AG04449 (cell line): ENCODE results near the gene DCANP1.

ENCODE experiments used
- CTCF ChIA-PET: fragments of 350-600 bp; formaldehyde crosslinking; extraction: SDS; loops from one replicate; lab custom pipeline; 2021; ENCODE audit warnings: antibody characterized with exemption; lab: Yijun Ruan, JAX
- POLR2A ChIA-PET: fragments of 400-600, 350-600 bp; formaldehyde crosslinking; extraction: SDS; loops from one replicate; lab custom pipeline; 2020; ENCODE audit warnings: antibody characterized with exemption, inconsistent platforms; lab: Yijun Ruan, JAX
- DNase-seq: peaks from one replicate; pipeline ENCODE4 v3.0.0-alpha.2; 2010; ENCODE audit warnings: low read depth, low spot score
- H3K4me3 ChIP-seq: 2 replicates; pipeline ENCODE4 v1.5.1; 2011; ENCODE audit warnings: low read depth, mild to moderate bottlenecking, control low read depth, low read length
- TF ChIP-seq, protein P1 (sequence below): IDR thresholded peaks from one replicate; pipeline ENCODE4 v1.5.1; 2011; ENCODE audit warnings: mild to moderate bottlenecking, moderate library complexity, low read length, control low read depth, inconsistent platforms; ENCODE audit not compliant: insufficient read depth; ENCODE audit errors: missing control alignments

The DCANP1 gene

DNA sequence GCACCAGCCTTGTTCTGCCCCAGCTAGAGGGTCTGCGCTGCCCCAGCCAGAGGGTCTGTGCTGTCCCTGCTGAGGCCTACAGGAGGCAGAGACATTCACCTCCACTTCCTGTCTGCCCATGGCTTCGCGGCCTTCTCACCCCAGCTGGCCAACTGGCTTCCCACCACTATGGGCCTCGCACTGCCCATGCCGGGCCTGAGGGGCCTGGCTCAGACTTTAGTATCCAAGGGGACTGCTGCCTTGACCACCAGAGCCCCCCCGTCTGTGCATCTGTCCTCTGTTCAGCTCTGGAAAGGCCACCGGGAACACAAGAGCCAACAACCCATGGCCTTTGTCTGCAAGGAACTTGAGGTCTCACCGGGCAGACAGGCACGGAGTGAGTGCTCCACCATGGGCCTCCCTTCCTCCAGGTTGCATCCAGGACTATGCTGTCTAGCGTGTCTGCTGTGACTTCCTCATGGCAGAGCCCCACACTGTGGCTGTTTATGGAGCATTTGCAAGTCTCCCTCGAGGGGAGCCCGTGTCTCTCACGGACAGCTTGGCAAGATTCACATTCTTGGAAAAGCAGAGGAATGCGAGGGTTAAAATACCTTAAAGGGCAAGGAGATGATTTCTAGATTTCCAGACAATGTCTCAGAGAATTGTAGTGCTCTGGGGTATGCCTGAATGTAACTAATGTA is 1.7 kb downstream of the DCANP1 start:
- DNase-seq, result no peak
- no peak overlapping the region for H3K4me3 ChIP-seq
- POLR2A ChIA-PET, result no interaction called here
- TF ChIP-seq, protein P1, sequence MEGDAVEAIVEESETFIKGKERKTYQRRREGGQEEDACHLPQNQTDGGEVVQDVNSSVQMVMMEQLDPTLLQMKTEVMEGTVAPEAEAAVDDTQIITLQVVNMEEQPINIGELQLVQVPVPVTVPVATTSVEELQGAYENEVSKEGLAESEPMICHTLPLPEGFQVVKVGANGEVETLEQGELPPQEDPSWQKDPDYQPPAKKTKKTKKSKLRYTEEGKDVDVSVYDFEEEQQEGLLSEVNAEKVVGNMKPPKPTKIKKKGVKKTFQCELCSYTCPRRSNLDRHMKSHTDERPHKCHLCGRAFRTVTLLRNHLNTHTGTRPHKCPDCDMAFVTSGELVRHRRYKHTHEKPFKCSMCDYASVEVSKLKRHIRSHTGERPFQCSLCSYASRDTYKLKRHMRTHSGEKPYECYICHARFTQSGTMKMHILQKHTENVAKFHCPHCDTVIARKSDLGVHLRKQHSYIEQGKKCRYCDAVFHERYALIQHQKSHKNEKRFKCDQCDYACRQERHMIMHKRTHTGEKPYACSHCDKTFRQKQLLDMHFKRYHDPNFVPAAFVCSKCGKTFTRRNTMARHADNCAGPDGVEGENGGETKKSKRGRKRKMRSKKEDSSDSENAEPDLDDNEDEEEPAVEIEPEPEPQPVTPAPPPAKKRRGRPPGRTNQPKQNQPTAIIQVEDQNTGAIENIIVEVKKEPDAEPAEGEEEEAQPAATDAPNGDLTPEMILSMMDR, result no peak
- CTCF ChIA-PET, result interaction anchor here (0.9 to 37.5 kb wide), 7 partner anchors 12 to 116 kb away, joined by 3 to 2422 read pairs (median 26); partner anchors contain the start of gene CXCL14

DNA sequence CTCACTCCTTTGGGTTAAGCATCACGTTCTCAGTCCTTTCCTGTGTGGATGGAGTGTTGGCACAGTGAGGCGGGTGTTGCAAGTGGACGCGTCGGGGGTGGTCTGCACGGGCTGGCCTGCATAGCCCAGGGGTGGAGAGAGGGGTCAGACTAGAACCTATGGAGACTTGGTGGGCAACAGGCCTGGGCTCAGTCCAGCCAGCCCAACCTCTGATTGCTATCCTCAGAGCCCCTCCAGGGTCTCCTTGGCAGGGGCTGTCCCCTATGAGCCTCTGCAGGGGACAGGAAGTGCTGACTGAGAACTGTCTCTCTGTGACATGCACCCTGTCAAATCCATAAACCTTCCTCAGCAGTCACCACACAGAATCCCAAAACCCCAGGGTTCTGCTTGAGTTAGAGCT is 2.3 kb downstream of the DCANP1 start:
- POLR2A ChIA-PET, result no interaction called here
- CTCF ChIA-PET, result interaction anchor here (0.9 to 37.5 kb wide), 6 partner anchors 11 to 117 kb away, joined by 3 to 2422 read pairs (median 17); partner anchors contain the start of gene CXCL14
- no peak for DNase-seq
- TF ChIP-seq, protein P1, result no peak
- no peak overlapping the region for H3K4me3 ChIP-seq

DNA sequence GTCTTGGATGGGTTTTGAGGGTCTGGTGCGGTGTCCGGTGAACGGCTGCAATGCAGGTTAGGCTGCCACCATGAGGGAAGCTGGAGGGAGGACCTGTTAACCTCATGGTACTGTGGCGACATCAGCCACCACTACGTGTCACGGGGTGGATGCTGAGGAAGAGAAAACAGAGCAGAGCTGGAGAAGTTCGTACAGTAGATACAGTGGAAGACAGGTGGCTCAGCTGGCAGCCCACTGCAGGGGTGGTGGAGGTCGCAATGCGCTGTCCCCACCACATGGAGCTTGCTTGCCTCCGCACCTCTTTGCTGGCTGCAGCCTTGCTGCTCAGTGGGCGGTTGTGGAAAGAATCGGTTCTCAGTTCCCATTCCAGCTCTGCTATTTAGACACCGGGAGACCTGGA is 2.8 kb downstream of the DCANP1 start:
- ChIA-PET CTCF (interaction anchor here (1.1 to 37.5 kb wide), 4 partner anchors 13 to 117 kb away, joined by 3 to 2422 read pairs (median 33); partner anchors contain the start of gene CXCL14), POLR2A (no interaction called here)
- H3K4me3 ChIP-seq, result no peak overlapping the region
- no peak for DNase-seq
- TF ChIP-seq, protein P1, result no peak

DNA sequence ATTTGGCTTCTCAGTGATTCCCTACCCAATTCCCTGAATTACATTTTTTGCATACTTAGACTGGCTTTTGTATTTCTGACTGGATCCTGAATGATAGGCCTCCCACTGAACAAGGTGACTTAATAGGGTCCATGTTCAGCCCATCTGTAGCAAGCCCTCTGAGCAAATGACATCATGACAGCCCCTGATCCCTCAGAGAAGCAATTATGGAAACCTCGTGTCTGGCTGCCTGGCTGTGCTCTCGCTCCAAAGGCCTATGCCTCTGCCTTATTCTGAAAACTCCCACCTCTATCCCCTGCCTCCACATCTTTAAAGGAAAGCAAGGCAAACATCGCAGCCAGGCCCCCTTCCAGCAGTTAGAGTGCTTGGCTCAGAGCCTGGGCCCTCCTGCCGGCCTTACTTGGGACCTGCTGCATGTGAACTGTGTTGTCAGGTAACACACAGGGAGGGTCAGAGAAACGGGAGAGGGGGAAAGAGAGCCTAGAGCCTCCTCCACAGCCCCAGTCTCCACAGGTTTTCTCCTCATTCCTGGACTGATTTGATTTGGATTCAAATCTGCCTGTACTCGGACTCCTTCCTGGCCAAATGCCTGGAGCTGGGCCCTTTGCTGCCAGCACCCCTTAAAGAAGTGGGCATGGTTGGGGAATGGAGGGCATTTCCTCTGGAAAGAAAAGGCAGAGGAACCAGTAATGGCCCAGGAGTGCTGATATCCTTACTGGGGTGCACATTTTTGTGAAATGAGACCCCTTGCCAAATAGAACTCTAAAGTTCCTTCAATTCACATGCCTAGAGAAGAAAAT is 3.8 kb downstream of the DCANP1 start:
- ChIA-PET CTCF (interaction anchor here (1.1 to 37.5 kb wide), 4 partner anchors 14 to 118 kb away, joined by 3 to 2422 read pairs (median 92); partner anchors contain the start of gene CXCL14), POLR2A (no interaction called here)
- TF ChIP-seq, protein P1, result no peak
- H3K4me3 ChIP-seq, result no peak overlapping the region
- DNase-seq, result no peak

DNA sequence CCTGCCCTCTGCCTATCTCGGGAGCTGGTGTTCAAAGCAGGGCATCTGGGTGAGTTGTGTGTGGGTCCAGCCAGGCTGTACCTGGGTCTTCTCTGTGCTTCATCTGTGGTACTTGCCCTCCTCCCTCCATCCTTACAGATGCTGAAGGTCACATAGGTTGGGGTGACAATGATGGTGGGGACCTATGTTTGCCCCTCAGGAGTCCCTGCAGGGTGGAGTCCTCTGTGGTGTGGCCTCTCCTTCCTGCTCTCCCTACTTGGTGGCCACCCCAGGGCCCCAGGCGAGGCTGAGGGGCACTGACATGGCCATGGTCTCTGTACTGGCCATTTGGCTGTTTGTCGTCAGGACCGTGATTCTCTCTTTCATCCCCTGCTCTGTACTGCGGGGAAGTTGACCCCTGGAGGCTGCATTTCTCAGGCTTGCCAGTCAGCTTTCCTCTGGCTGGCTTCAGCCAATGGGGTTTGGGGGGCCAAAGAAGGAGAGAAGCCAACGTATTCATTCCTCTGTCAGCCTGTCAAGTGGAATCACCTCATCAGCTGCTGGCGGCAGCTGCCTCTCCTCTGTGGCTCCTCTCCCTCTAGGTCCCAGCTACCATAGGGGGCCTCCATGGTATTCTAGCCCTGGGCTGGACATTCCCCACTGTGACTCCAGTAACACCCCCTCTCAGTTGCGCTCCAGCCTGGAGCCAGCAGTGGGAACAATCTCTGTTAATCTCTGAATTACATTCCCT is 4.6 kb downstream of the DCANP1 start:
- POLR2A ChIA-PET, result no interaction called here
- H3K4me3 ChIP-seq, result no peak overlapping the region
- TF ChIP-seq, protein P1, result no peak
- no peak for DNase-seq
- CTCF ChIA-PET, result interaction anchor here (0.6 to 10.7 kb wide), 5 partner anchors 16 to 286 kb away, joined by 3 to 134 read pairs (median 28); no protein-coding TSS in a partner anchor
